ENCODE measurements around the gene ANKRD40CL. TPM values are rescaled to one million over a fixed set of nuclear protein-coding genes. Genes with fewer than 3 reads are reported as not detected.
A peak's percentile ranks its signal among the peaks of the same experiment; 100 is the strongest.

ANKRD40CL gene
- total and polyA plus RNA-seq, 10 donors, result not detected

GRCh38 chr17:50719144-50719923 is 48.0 kb downstream of the ANKRD40CL start, which contains the start of gene LUC7L3:
TSS of gene LUC7L3 (plus strand) at chr17:50719603. CDS start at chr17:50719733, 130 bp downstream.
- peak; percentile 99 for DNase-seq
- TF ChIP-seq CTCF (IDR thresholded peaks at IDR 0.05 in 8 of 11, conservative IDR thresholded peaks at IDR 0.05 in 3 of 11), result peak in 4 of 11 experiments; percentile 9 to 30 (median 18)
- TF ChIP-seq POLR2AphosphoS5 (IDR thresholded peaks at IDR 0.05), result peak; percentile 93 to 96 (median 94)
- no peak for TF ChIP-seq POLR2A (IDR thresholded peaks at IDR 0.05)
- Histone ChIP-seq H3K9me3 (no peaks in the 10 kb centered on the region), H3K27me3 (replicated peaks in 1 of 7) (no peaks in the 10 kb centered on the region), H3K27ac (peak within 1 kb of the TSS; percentile 84 to 100 (median 98)), H3K36me3 (peaks cover 0 to 8% (median 0%) of the 10 kb centered on the region in 6 donors), H3K4me3 (peak within 1 kb of the TSS; percentile 74 to 88 (median 83)), H3K4me1 (peaks cover 31 to 61% (median 46%) of the 10 kb centered on the region in 6 donors)
- intact Hi-C loops (cut with DNase I; ENCODE audit: low total_unique reads), result no loop called here
- 1 to 3% (median 1%) methylated on average over 42 to 76 of the region's 76 CpGs for WGBS, 5 donors

- Histone ChIP-seq H3K36me3 (no peaks in the 10 kb centered on the region), H3K27me3 (replicated peaks in 1 of 7) (no peaks in the 10 kb centered on the region), H3K9me3 (no peaks in the 10 kb centered on the region), H3K4me3 (no peak overlapping the region), H3K27ac (no peak overlapping the region), H3K4me1 (peaks cover 0 to 23% (median 7%) of the 10 kb centered on the region in 6 donors)
- intact Hi-C loops (cut with DNase I; ENCODE audit: low total_unique reads), result no loop called here
- no peak for DNase-seq
- WGBS, 5 donors, result 92 to 96% (median 93%) methylated on average over 3 of the region's 3 CpGs
- TF ChIP-seq POLR2A (IDR thresholded peaks at IDR 0.05) (no peak), CTCF (IDR thresholded peaks at IDR 0.05 in 8 of 11, conservative IDR thresholded peaks at IDR 0.05 in 3 of 11) (no peak), POLR2AphosphoS5 (IDR thresholded peaks at IDR 0.05) (no peak)
Measured at GRCh38 chr17:50715471-50715870, 51.8 kb downstream of the ANKRD40CL start.

GRCh38 chr17:50712641-50713040 is 54.7 kb downstream of the ANKRD40CL start:
- no peaks in the 10 kb centered on the region for H3K36me3 ChIP-seq
- intact Hi-C loops (cut with DNase I; ENCODE audit: low total_unique reads), result no loop called here
- H3K4me1 ChIP-seq, result peaks cover 17 to 38% (median 23%) of the 10 kb centered on the region in 6 donors
- TF ChIP-seq CTCF (IDR thresholded peaks at IDR 0.05 in 8 of 11, conservative IDR thresholded peaks at IDR 0.05 in 3 of 11), result no peak
- TF ChIP-seq POLR2A (IDR thresholded peaks at IDR 0.05), result no peak
- no peak for TF ChIP-seq POLR2AphosphoS5 (IDR thresholded peaks at IDR 0.05)
- H3K27me3 ChIP-seq (replicated peaks in 1 of 7), result no peaks in the 10 kb centered on the region
- H3K9me3 ChIP-seq, result no peaks in the 10 kb centered on the region
- WGBS, 5 donors, result 80 to 92% (median 86%) methylated on average over 9 of the region's 9 CpGs
- H3K4me3 ChIP-seq, result no peak overlapping the region
- no peak for DNase-seq
- peak overlapping the region in 4 of 8 donors; percentile 7 to 41 (median 29) for H3K27ac ChIP-seq

Small RNA genes within 50 kb of the gene (microRNA-seq; reads per million reads assigned to microRNA genes)
- 0 reads per million in 3 donors for gene MIR8059

Small RNA genes within 50 kb of the gene (small RNA-seq; reads per million reads assigned to genes)
- gene AC005921.1 (0 reads per million in 4 donors), gene MIR8059 (0 reads per million in 4 donors)

Other genes with a start within 250 kb of the ANKRD40CL start
- gene EPN3, start 234.8 kb downstream of the ANKRD40CL start, total RNA-seq, result not detected
- gene EPN3, start 234.8 kb downstream of the ANKRD40CL start, polyA plus RNA-seq, result under 1 TPM in 2 of 3 donors, not detected in 1; 0.02 to 0.16 TPM
- gene SPATA20, start 220.3 kb downstream of the ANKRD40CL start, total RNA-seq, result 100 to 1,000 TPM in 1 of 7 donors, 10 to 100 TPM in 6; 32.8 to 128 (median 57.5) TPM
- gene SPATA20, start 220.3 kb downstream of the ANKRD40CL start, polyA plus RNA-seq, result 10 to 100 TPM; 14.9 to 74.8 (median 27.5) TPM
- 1 to 10 TPM in 1 of 7 donors, under 1 TPM in 5, not detected in 1; 0.07 to 1.3 (median 0.25) TPM for gene CACNA1G, start 206.8 kb downstream of the ANKRD40CL start, total RNA-seq
- gene CACNA1G, start 206.8 kb downstream of the ANKRD40CL start, polyA plus RNA-seq, result under 1 TPM; 0.02 to 0.03 (median 0.03) TPM
- gene ABCC3, start 132.6 kb downstream of the ANKRD40CL start, total RNA-seq, result 10 to 100 TPM; 28.4 to 37.1 (median 32.0) TPM
- 10 to 100 TPM in 2 of 3 donors, 1 to 10 TPM in 1; 8.6 to 16.6 (median 15.2) TPM for gene ABCC3, start 132.6 kb downstream of the ANKRD40CL start, polyA plus RNA-seq
- 10 to 100 TPM; 33.5 to 54.6 (median 47.1) TPM for gene ANKRD40, start 59.6 kb downstream of the ANKRD40CL start, total RNA-seq
- gene ANKRD40, start 59.6 kb downstream of the ANKRD40CL start, polyA plus RNA-seq, result 10 to 100 TPM in 1 of 3 donors, 1 to 10 TPM in 2; 6.8 to 16.5 (median 7.2) TPM
- gene LUC7L3, start 47.9 kb downstream of the ANKRD40CL start, total RNA-seq, result 100 to 1,000 TPM; 121 to 223 (median 153) TPM
- gene LUC7L3, start 47.9 kb downstream of the ANKRD40CL start, polyA plus RNA-seq, result 100 to 1,000 TPM in 2 of 3 donors, 10 to 100 TPM in 1; 91.2 to 141 (median 103) TPM
- under 1 TPM in 3 of 7 donors, not detected in 4; 0.13 to 0.51 (median 0.26) TPM for gene WFIKKN2, start 68.1 kb upstream of the ANKRD40CL start, total RNA-seq
- gene WFIKKN2, start 68.1 kb upstream of the ANKRD40CL start, polyA plus RNA-seq, result under 1 TPM; 0.02 to 0.06 (median 0.02) TPM
- 10 to 100 TPM; 20.0 to 42.3 (median 26.3) TPM for gene TOB1, start 98.8 kb upstream of the ANKRD40CL start, total RNA-seq
- gene TOB1, start 98.8 kb upstream of the ANKRD40CL start, polyA plus RNA-seq, result 1 to 10 TPM; 6.3 to 9.8 (median 9.4) TPM